ENCODE results near the gene MYO16. TPM values are rescaled to one million over a fixed set of nuclear protein-coding genes. Genes with fewer than 3 reads are reported as not detected.
"Not testable (repeated sequence)": the region's sequence is repeated elsewhere in the genome, so short reads cannot be mapped to it uniquely, and the experiment has no call there.

Gene MYO16
- total RNA-seq, 1 donor from 2014 or later: 2.9 TPM

- DNase-seq (ENCODE audit: low spot score): no peak
Observed at GRCh38 chr13:108980237-108980636, 350.8 kb downstream of the MYO16 start.

GRCh38 chr13:108981407-108981806 is 352.0 kb downstream of the MYO16 start:
- no peak for DNase-seq (ENCODE audit: low spot score)

GRCh38 chr13:108983273-108983672 is 353.9 kb downstream of the MYO16 start:
- DNase-seq (ENCODE audit: low spot score): no peak

- no peak for DNase-seq (ENCODE audit: low spot score)
Observed at GRCh38 chr13:108984251-108984920, 355.0 kb downstream of the MYO16 start.

GRCh38 chr13:108985166-108985565 is 355.8 kb downstream of the MYO16 start:
- no peak for DNase-seq (ENCODE audit: low spot score)

GRCh38 chr13:108987517-108987916 is 358.1 kb downstream of the MYO16 start:
- DNase-seq (ENCODE audit: low spot score): no peak

- no peak for DNase-seq (ENCODE audit: low spot score)
Observed at GRCh38 chr13:108987944-108988343, 358.5 kb downstream of the MYO16 start.

- DNase-seq (ENCODE audit: low spot score): not testable (repeated sequence)
Observed at GRCh38 chr13:108991416-108991815, 362.0 kb downstream of the MYO16 start.

GRCh38 chr13:108993346-108993745 is 363.9 kb downstream of the MYO16 start:
- no peak for DNase-seq (ENCODE audit: low spot score)

GRCh38 chr13:108996430-108996829 is 367.0 kb downstream of the MYO16 start:
- DNase-seq (ENCODE audit: low spot score): no peak

GRCh38 chr13:109000207-109000606 is 370.8 kb downstream of the MYO16 start:
- DNase-seq (ENCODE audit: low spot score): no peak

GRCh38 chr13:109002934-109003333 is 373.5 kb downstream of the MYO16 start:
- DNase-seq (ENCODE audit: low spot score): no peak

- DNase-seq (ENCODE audit: low spot score): no peak
Observed at GRCh38 chr13:109007946-109008345, 378.5 kb downstream of the MYO16 start.

GRCh38 chr13:109009756-109010155 is 380.3 kb downstream of the MYO16 start:
- DNase-seq (ENCODE audit: low spot score): no peak

GRCh38 chr13:109010912-109011311 is 381.5 kb downstream of the MYO16 start:
- no peak for DNase-seq (ENCODE audit: low spot score)

GRCh38 chr13:109012115-109012514 is 382.7 kb downstream of the MYO16 start:
- DNase-seq (ENCODE audit: low spot score): no peak

- no peak for DNase-seq (ENCODE audit: low spot score)
Observed at GRCh38 chr13:109021558-109021957, 392.1 kb downstream of the MYO16 start.

GRCh38 chr13:109024611-109025010 is 395.2 kb downstream of the MYO16 start:
- no peak for DNase-seq (ENCODE audit: low spot score)

- DNase-seq (ENCODE audit: low spot score): no peak
Observed at GRCh38 chr13:109026266-109026665, 396.9 kb downstream of the MYO16 start.

- no peak for DNase-seq (ENCODE audit: low spot score)
Observed at GRCh38 chr13:109028624-109029023, 399.2 kb downstream of the MYO16 start.

GRCh38 chr13:109033090-109033489 is 403.7 kb downstream of the MYO16 start:
- DNase-seq (ENCODE audit: low spot score): no peak

GRCh38 chr13:109036078-109036780 is 406.8 kb downstream of the MYO16 start:
- DNase-seq (ENCODE audit: low spot score): no peak

- DNase-seq (ENCODE audit: low spot score): no peak
Observed at GRCh38 chr13:109043636-109044035, 414.2 kb downstream of the MYO16 start.

All from umbilical cord (tissue), 2 donors.